Measurements from ENCODE around the gene PNPLA2.
A peak's percentile ranks its signal among the peaks of the same experiment; 100 is the strongest.

Gene PNPLA2

GRCh38 chr11:842370-843002 lies 23.8 kb downstream of the PNPLA2 start, which contains the start of the genes POLR2L and TSPAN4:
Gene POLR2L (minus strand): TSS chr11:842529. CDS start chr11:842508, 21 bp downstream.
Gene TSPAN4 (plus strand): TSS chr11:842852. CDS start chr11:850305, 7,453 bp downstream.
- H3K79me2 ChIP-seq (ENCODE audit: control insufficient read depth, insufficient read depth, low read length, unreplicated experiment): peaks cover 68% of the 10 kb centered on the region
- peak within 1 kb of the TSS; percentile 93 for H3K27ac ChIP-seq (ENCODE audit: low read depth, low read length)
- H3K4me3 ChIP-seq (ENCODE audit: low read depth, low read length): peak within 1 kb of the TSS; percentile 88
- peaks cover 57% of the 10 kb centered on the region for H3K4me1 ChIP-seq (ENCODE audit: control insufficient read depth, insufficient read depth, low read length, unreplicated experiment)
- H3K36me3 ChIP-seq (ENCODE audit: insufficient read depth, low read length): peaks cover 14% of the 10 kb centered on the region; the same call in 1 of the 2 replicates
- no peak within 1 kb of the TSS for H2AFZ ChIP-seq (ENCODE audit: low read length, unreplicated experiment)
- H3K27me3 ChIP-seq (ENCODE audit: insufficient read depth, low read length): no peaks in the 10 kb centered on the region

- Histone ChIP-seq H3K27ac (ENCODE audit: low read depth, low read length) (peak overlapping the region; percentile 93), H3K36me3 (ENCODE audit: insufficient read depth, low read length) (peaks cover 14% of the 10 kb centered on the region; the same call in 1 of the 2 replicates), H2AFZ (ENCODE audit: low read length, unreplicated experiment) (no peak overlapping the region), H3K79me2 (ENCODE audit: control insufficient read depth, insufficient read depth, low read length, unreplicated experiment) (peaks cover 71% of the 10 kb centered on the region), H3K4me1 (ENCODE audit: control insufficient read depth, insufficient read depth, low read length, unreplicated experiment) (peaks cover 52% of the 10 kb centered on the region), H3K27me3 (ENCODE audit: insufficient read depth, low read length) (no peaks in the 10 kb centered on the region), H3K4me3 (ENCODE audit: low read depth, low read length) (peak overlapping the region; percentile 88)
Observed at GRCh38 chr11:843086-843734, 24.5 kb downstream of the PNPLA2 start.

- no peaks in the 10 kb centered on the region for H3K27me3 ChIP-seq (ENCODE audit: insufficient read depth, low read length)
- H2AFZ ChIP-seq (ENCODE audit: low read length, unreplicated experiment): no peak overlapping the region
- H3K4me3 ChIP-seq (ENCODE audit: low read depth, low read length): peak overlapping the region; percentile 88
- H3K36me3 ChIP-seq (ENCODE audit: insufficient read depth, low read length): peaks cover 14% of the 10 kb centered on the region; the same call in 1 of the 2 replicates
- peaks cover 50% of the 10 kb centered on the region for H3K4me1 ChIP-seq (ENCODE audit: control insufficient read depth, insufficient read depth, low read length, unreplicated experiment)
- H3K79me2 ChIP-seq (ENCODE audit: control insufficient read depth, insufficient read depth, low read length, unreplicated experiment): peaks cover 79% of the 10 kb centered on the region
- peak overlapping the region; percentile 93 for H3K27ac ChIP-seq (ENCODE audit: low read depth, low read length)
Observed at GRCh38 chr11:843818-844692, 25.3 kb downstream of the PNPLA2 start.

GRCh38 chr11:844693-845644 lies 26.3 kb downstream of the PNPLA2 start:
- Histone ChIP-seq H2AFZ (ENCODE audit: low read length, unreplicated experiment) (no peak overlapping the region), H3K4me3 (ENCODE audit: low read depth, low read length) (peak overlapping the region; percentile 88), H3K36me3 (ENCODE audit: insufficient read depth, low read length) (peaks cover 7% of the 10 kb centered on the region; the same call in 1 of the 2 replicates), H3K27ac (ENCODE audit: low read depth, low read length) (peak overlapping the region; percentile 93), H3K4me1 (ENCODE audit: control insufficient read depth, insufficient read depth, low read length, unreplicated experiment) (peaks cover 41% of the 10 kb centered on the region), H3K27me3 (ENCODE audit: insufficient read depth, low read length) (no peaks in the 10 kb centered on the region), H3K79me2 (ENCODE audit: control insufficient read depth, insufficient read depth, low read length, unreplicated experiment) (peaks cover 77% of the 10 kb centered on the region)

GRCh38 chr11:845872-846495 lies 27.3 kb downstream of the PNPLA2 start:
- peaks cover 33% of the 10 kb centered on the region for H3K4me1 ChIP-seq (ENCODE audit: control insufficient read depth, insufficient read depth, low read length, unreplicated experiment)
- peak overlapping the region; percentile 93 for H3K27ac ChIP-seq (ENCODE audit: low read depth, low read length)
- H3K27me3 ChIP-seq (ENCODE audit: insufficient read depth, low read length): no peaks in the 10 kb centered on the region
- peaks cover 77% of the 10 kb centered on the region for H3K79me2 ChIP-seq (ENCODE audit: control insufficient read depth, insufficient read depth, low read length, unreplicated experiment)
- H2AFZ ChIP-seq (ENCODE audit: low read length, unreplicated experiment): no peak overlapping the region
- H3K36me3 ChIP-seq (ENCODE audit: insufficient read depth, low read length): no peaks in the 10 kb centered on the region; the same call in 1 of the 2 replicates
- H3K4me3 ChIP-seq (ENCODE audit: low read depth, low read length): peak overlapping the region; percentile 88

- H3K4me3 ChIP-seq (ENCODE audit: low read depth, low read length): peak overlapping the region; percentile 88
- peaks cover 71% of the 10 kb centered on the region for H3K79me2 ChIP-seq (ENCODE audit: control insufficient read depth, insufficient read depth, low read length, unreplicated experiment)
- peaks cover 34% of the 10 kb centered on the region for H3K4me1 ChIP-seq (ENCODE audit: control insufficient read depth, insufficient read depth, low read length, unreplicated experiment)
- H3K36me3 ChIP-seq (ENCODE audit: insufficient read depth, low read length): no peaks in the 10 kb centered on the region; the same call in 1 of the 2 replicates
- peak overlapping the region; percentile 93 for H3K27ac ChIP-seq (ENCODE audit: low read depth, low read length)
- no peak overlapping the region for H2AFZ ChIP-seq (ENCODE audit: low read length, unreplicated experiment)
- H3K27me3 ChIP-seq (ENCODE audit: insufficient read depth, low read length): no peaks in the 10 kb centered on the region
Observed at GRCh38 chr11:846496-847098, 27.9 kb downstream of the PNPLA2 start.

GRCh38 chr11:847876-848275 lies 29.2 kb downstream of the PNPLA2 start:
- no peaks in the 10 kb centered on the region for H3K27me3 ChIP-seq (ENCODE audit: insufficient read depth, low read length)
- no peaks in the 10 kb centered on the region; the same call in 1 of the 2 replicates for H3K36me3 ChIP-seq (ENCODE audit: insufficient read depth, low read length)
- H3K27ac ChIP-seq (ENCODE audit: low read depth, low read length): no peak overlapping the region
- peaks cover 34% of the 10 kb centered on the region for H3K4me1 ChIP-seq (ENCODE audit: control insufficient read depth, insufficient read depth, low read length, unreplicated experiment)
- no peak overlapping the region for H3K4me3 ChIP-seq (ENCODE audit: low read depth, low read length)
- peaks cover 67% of the 10 kb centered on the region for H3K79me2 ChIP-seq (ENCODE audit: control insufficient read depth, insufficient read depth, low read length, unreplicated experiment)
- no peak overlapping the region for H2AFZ ChIP-seq (ENCODE audit: low read length, unreplicated experiment)

- no peak overlapping the region for H3K27ac ChIP-seq (ENCODE audit: low read depth, low read length)
- H2AFZ ChIP-seq (ENCODE audit: low read length, unreplicated experiment): no peak overlapping the region
- no peaks in the 10 kb centered on the region; the same call in 1 of the 2 replicates for H3K36me3 ChIP-seq (ENCODE audit: insufficient read depth, low read length)
- H3K4me1 ChIP-seq (ENCODE audit: control insufficient read depth, insufficient read depth, low read length, unreplicated experiment): peaks cover 34% of the 10 kb centered on the region
- no peak overlapping the region for H3K4me3 ChIP-seq (ENCODE audit: low read depth, low read length)
- H3K27me3 ChIP-seq (ENCODE audit: insufficient read depth, low read length): no peaks in the 10 kb centered on the region
- peaks cover 63% of the 10 kb centered on the region for H3K79me2 ChIP-seq (ENCODE audit: control insufficient read depth, insufficient read depth, low read length, unreplicated experiment)
Observed at GRCh38 chr11:848380-848931, 29.7 kb downstream of the PNPLA2 start.
